Measurements from ENCODE around the gene F2RL2. TPM values are rescaled to one million over a fixed set of nuclear protein-coding genes. Genes with fewer than 3 reads are reported as not detected.
A peak's percentile ranks its signal among the peaks of the same experiment; 100 is the strongest.

The F2RL2 gene
- total and polyA plus RNA-seq, 10 donors, result 0.04 to 1.5 (median 0.25) TPM; not detected in 1

- peaks cover 0 to 18% (median 9%) of the 10 kb centered on the region in 6 donors for H3K4me1 ChIP-seq
- DNase-seq, result no peak
- TF ChIP-seq POLR2A (IDR thresholded peaks at IDR 0.05) (no peak), CTCF (IDR thresholded peaks at IDR 0.05 in 8 of 11, conservative IDR thresholded peaks at IDR 0.05 in 3 of 11) (peak in 3 of 11 experiments; percentile 20 to 34 (median 24))
- H3K27me3 ChIP-seq (replicated peaks in 1 of 7), result no peaks in the 10 kb centered on the region
- intact Hi-C loops (cut with DNase I; ENCODE audit: low total_unique reads), result no loop called here
- H3K4me3 ChIP-seq, result no peak overlapping the region
- H3K9me3 ChIP-seq, result no peaks in the 10 kb centered on the region
- H3K27ac ChIP-seq, result no peak overlapping the region
- peaks cover 0 to 12% (median 0%) of the 10 kb centered on the region in 6 donors for H3K36me3 ChIP-seq
Measured at GRCh38 chr5:76571559-76571958, 51.6 kb downstream of the F2RL2 start.

GRCh38 chr5:76570153-76570552, 53.0 kb downstream of the F2RL2 start:
- TF ChIP-seq POLR2AphosphoS5 (IDR thresholded peaks at IDR 0.05), result no peak
- Histone ChIP-seq H3K9me3 (no peaks in the 10 kb centered on the region), H3K27me3 (replicated peaks in 1 of 7) (no peaks in the 10 kb centered on the region), H3K4me3 (no peak overlapping the region), H3K27ac (no peak overlapping the region), H3K4me1 (peaks cover 0 to 20% (median 9%) of the 10 kb centered on the region in 6 donors), H3K36me3 (peaks cover 0 to 16% (median 0%) of the 10 kb centered on the region in 6 donors)
- WGBS, 5 donors, result 85 to 93% (median 88%) methylated on average over 4 of the region's 4 CpGs
- no peak for DNase-seq
- intact Hi-C loops (cut with DNase I; ENCODE audit: low total_unique reads), result no loop called here

Other genes starting within 250 kb of the F2RL2 start
- gene IQGAP2, start 220.1 kb downstream of the F2RL2 start, total RNA-seq, result 10 to 100 TPM; 49.1 to 83.6 (median 64.3) TPM
- gene IQGAP2, start 220.1 kb downstream of the F2RL2 start, polyA plus RNA-seq, result 10 to 100 TPM in 2 of 3 donors, 1 to 10 TPM in 1; 9.3 to 14.8 (median 12.2) TPM
- 100 to 1,000 TPM in 4 of 7 donors, 10 to 100 TPM in 3; 57.3 to 128 (median 111) TPM for gene F2R, start 92.7 kb upstream of the F2RL2 start, total RNA-seq
- 1 to 10 TPM; 4.7 to 9.0 (median 7.0) TPM for gene F2R, start 92.7 kb upstream of the F2RL2 start, polyA plus RNA-seq
- gene F2RL1, start 195.6 kb upstream of the F2RL2 start, total RNA-seq, result 1 to 10 TPM; 4.0 to 9.5 (median 7.3) TPM
- under 1 TPM; 0.46 to 0.70 (median 0.48) TPM for gene F2RL1, start 195.6 kb upstream of the F2RL2 start, polyA plus RNA-seq
- 10 to 100 TPM in 3 of 7 donors, 1 to 10 TPM in 4; 2.3 to 21.7 (median 9.7) TPM for gene S100Z, start 226.6 kb upstream of the F2RL2 start, total RNA-seq
- gene S100Z, start 226.6 kb upstream of the F2RL2 start, polyA plus RNA-seq, result 1 to 10 TPM; 2.2 to 2.7 (median 2.4) TPM

All from spleen (tissue), 11 donors.